Neural cell (in vitro differentiated cells): ENCODE data around the gene ENAH.

Experiments used
- EP300 ChIP-seq: fragments of 450-650 bp; conservative IDR thresholded peaks from 2 replicates; pipeline ENCODE4 v1.6.1; 2014; ENCODE audit warnings: antibody characterized with exemption, mild to moderate bottlenecking, moderate library complexity; ENCODE audit not compliant: poor library complexity, severe bottlenecking
- EZH2 ChIP-seq: fragments of 200-600, 300-800 bp; shearing (Covaris generic), sonication (generic); IDR thresholded peaks from 2 replicates; pipeline ENCODE4 v1.6.1; 2014; ENCODE audit warnings: antibody characterized with exemption, low read length, borderline replicate concordance, mild to moderate bottlenecking; ENCODE audit not compliant: insufficient read depth, poor library complexity, severe bottlenecking
- POLR2AphosphoS5 ChIP-seq: IDR thresholded peaks from 2 replicates; pipeline ENCODE4 v1.6.1; 2012
- SMC3 ChIP-seq: fragments of 450-650 bp; conservative IDR thresholded peaks from 2 replicates; pipeline ENCODE4 v1.6.1; 2014; ENCODE audit warnings: antibody characterized with exemption, mild to moderate bottlenecking, moderate library complexity; ENCODE audit not compliant: poor library complexity
- TAF1 ChIP-seq: IDR thresholded peaks from 2 replicates; pipeline ENCODE4 v1.6.1; 2012; ENCODE audit warnings: low read depth
- TF ChIP-seq, protein P1 (sequence below): fragments of 450-650 bp; IDR thresholded peaks from 2 replicates; pipeline ENCODE4 v1.5.1; 2014; ENCODE audit warnings: antibody characterized with exemption, mild to moderate bottlenecking, moderate library complexity; ENCODE audit not compliant: poor library complexity, severe bottlenecking

DNA sequence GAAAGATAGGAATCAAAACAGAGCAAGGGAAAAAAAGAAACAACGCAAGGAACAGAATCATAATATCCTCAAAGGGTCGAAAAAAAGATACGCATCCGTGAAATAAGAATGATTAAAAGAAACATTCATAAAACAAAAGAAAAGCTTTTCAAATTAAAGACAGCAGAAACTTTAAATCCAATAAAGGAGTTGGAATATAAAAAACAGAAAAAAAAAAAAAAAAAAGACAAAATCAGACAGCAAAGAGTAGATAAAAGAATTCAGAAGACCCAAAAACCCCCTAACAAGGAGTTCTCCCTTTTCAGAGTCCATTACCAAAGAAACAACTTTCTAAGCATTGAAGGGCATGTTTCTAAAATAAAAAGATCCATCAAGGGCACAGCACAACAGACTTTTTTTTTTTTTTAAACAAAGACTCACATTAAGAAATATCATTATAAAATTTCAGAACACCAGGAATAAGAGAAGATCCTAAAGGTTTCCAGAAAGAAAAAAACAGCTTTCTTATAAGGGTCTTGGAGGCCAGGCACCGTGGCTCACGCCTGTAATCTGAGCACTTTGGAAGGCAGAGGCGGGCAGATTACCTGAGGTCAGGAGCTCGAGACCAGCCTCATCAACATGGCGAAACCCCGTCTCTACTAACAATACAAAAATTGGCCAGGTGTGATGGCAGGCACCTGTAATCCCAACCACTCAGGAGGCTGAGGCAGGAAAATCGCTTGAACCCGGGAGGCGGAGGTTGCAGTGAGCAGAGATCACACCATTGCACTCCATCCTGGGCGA, 44.7 kb downstream of the ENAH start:
- TF ChIP-seq POLR2AphosphoS5 = no peak
- TF ChIP-seq, protein P1, sequence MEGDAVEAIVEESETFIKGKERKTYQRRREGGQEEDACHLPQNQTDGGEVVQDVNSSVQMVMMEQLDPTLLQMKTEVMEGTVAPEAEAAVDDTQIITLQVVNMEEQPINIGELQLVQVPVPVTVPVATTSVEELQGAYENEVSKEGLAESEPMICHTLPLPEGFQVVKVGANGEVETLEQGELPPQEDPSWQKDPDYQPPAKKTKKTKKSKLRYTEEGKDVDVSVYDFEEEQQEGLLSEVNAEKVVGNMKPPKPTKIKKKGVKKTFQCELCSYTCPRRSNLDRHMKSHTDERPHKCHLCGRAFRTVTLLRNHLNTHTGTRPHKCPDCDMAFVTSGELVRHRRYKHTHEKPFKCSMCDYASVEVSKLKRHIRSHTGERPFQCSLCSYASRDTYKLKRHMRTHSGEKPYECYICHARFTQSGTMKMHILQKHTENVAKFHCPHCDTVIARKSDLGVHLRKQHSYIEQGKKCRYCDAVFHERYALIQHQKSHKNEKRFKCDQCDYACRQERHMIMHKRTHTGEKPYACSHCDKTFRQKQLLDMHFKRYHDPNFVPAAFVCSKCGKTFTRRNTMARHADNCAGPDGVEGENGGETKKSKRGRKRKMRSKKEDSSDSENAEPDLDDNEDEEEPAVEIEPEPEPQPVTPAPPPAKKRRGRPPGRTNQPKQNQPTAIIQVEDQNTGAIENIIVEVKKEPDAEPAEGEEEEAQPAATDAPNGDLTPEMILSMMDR = no peak
- no peak for TF ChIP-seq SMC3
- no peak for TF ChIP-seq EP300
- no peak for TF ChIP-seq TAF1
- TF ChIP-seq EZH2 = no peak
